KG1 (cell line): ENCODE results near the gene GATA5.

Experiments used
- DNase-seq: peaks from one replicate; lab custom pipeline; 2025; lab: John Stamatoyannopoulos, UW

Gene GATA5

GRCh38 chr20:62475772-62476055, at the start of gene GATA5:
Gene GATA5 (minus strand): TSS chr20:62475995. CDS start chr20:62475521, 474 bp downstream.
- DNase-seq, result no peak

GRCh38 chr20:62525014-62525413, 49.2 kb upstream of the GATA5 start:
- no peak for DNase-seq

- DNase-seq, result no peak
Observed at GRCh38 chr20:62524505-62524911, 48.7 kb upstream of the GATA5 start.

GRCh38 chr20:62523473-62524203, 47.8 kb upstream of the GATA5 start:
- no peak for DNase-seq

GRCh38 chr20:62522748-62523396, 47.1 kb upstream of the GATA5 start:
- no peak for DNase-seq

- no peak for DNase-seq
Observed at GRCh38 chr20:62519826-62520225, 44.0 kb upstream of the GATA5 start.

GRCh38 chr20:62518911-62519310, 43.1 kb upstream of the GATA5 start:
- no peak for DNase-seq

GRCh38 chr20:62517901-62518610, 42.3 kb upstream of the GATA5 start:
- DNase-seq, result no peak

GRCh38 chr20:62517168-62517567, 41.4 kb upstream of the GATA5 start:
- DNase-seq, result no peak

GRCh38 chr20:62516338-62516737, 40.5 kb upstream of the GATA5 start:
- no peak for DNase-seq

GRCh38 chr20:62515826-62516225, 40.0 kb upstream of the GATA5 start:
- no peak for DNase-seq

- DNase-seq, result no peak
Observed at GRCh38 chr20:62515280-62515679, 39.5 kb upstream of the GATA5 start.

- no peak for DNase-seq
Observed at GRCh38 chr20:62513991-62514390, 38.2 kb upstream of the GATA5 start.

- DNase-seq, result no peak
Observed at GRCh38 chr20:62511915-62512610, 36.3 kb upstream of the GATA5 start.

GRCh38 chr20:62511300-62511914, 35.6 kb upstream of the GATA5 start:
- DNase-seq, result no peak

GRCh38 chr20:62508641-62509051, 32.9 kb upstream of the GATA5 start:
- no peak for DNase-seq

- no peak for DNase-seq
Observed at GRCh38 chr20:62507991-62508640, 32.3 kb upstream of the GATA5 start.

- DNase-seq, result no peak
Observed at GRCh38 chr20:62507323-62507722, 31.5 kb upstream of the GATA5 start.

GRCh38 chr20:62506791-62507190, 31.0 kb upstream of the GATA5 start:
- no peak for DNase-seq

GRCh38 chr20:62506087-62506486, 30.3 kb upstream of the GATA5 start:
- no peak for DNase-seq

- DNase-seq, result no peak
Observed at GRCh38 chr20:62505337-62506045, 29.7 kb upstream of the GATA5 start.
